Heart left ventricle (tissue), 13 donors: ENCODE measurements around the gene RNASE8.

Source experiments
- POLR2A ChIP-seq, 2 donors: fragments of 450-650 bp; IDR thresholded peaks; one replicate each; pipeline ENCODE4 v1.6.1; 2017; ENCODE audit warnings: antibody characterized with exemption in 2 of 2, mild to moderate bottlenecking in 2 of 2, moderate library complexity in 2 of 2
- TF ChIP-seq, protein P1 (sequence below), 12 donors: fragments of 200-600 bp; sonication (generic) in 4 of 12; IDR thresholded peaks; one replicate each; pipeline versions ENCODE4 v1.5.0 to v1.8.0; 2018 to 2022; ENCODE audit warnings: antibody characterized with exemption in 12 of 12, mild to moderate bottlenecking in 5 of 12
- donor health status: ischemic (EF 13 %, LVEDD 7.1; RV severe dilation, severe dysfunction).
- donor health status: DM: no; HTN: yes; CAD: no.
- donor health status: DM: no; HTN: no; CAD: no.
- donor health status: ischemic (EF 25% LVEDD 6.9; RV normal size, moderate dysfunction).
- donor health status: ischemic (EF 25% LVEDD 5.7; RV mildly dilated, moderate dysfunction).
- donor health status: ischemic (EF 35%, LVEDD 5.7; RV mildly dilated, moderate dysfunction).
- donor health status: nonischemic (EF 11% LVEDD 7.7; RV severe dilation, severe dysfunction).
- donor health status: DM: yes; HTN: yes; CAD: no.
- donor health status: PGD.
- donor health status: ischemic (EF 29% LVEDD 5.4; RV normal size, mild dysfunction).
- donor health status: nonischemic (EF 23%, LVEDD 6.1; RV moderate dilation, normal function).

DNA sequence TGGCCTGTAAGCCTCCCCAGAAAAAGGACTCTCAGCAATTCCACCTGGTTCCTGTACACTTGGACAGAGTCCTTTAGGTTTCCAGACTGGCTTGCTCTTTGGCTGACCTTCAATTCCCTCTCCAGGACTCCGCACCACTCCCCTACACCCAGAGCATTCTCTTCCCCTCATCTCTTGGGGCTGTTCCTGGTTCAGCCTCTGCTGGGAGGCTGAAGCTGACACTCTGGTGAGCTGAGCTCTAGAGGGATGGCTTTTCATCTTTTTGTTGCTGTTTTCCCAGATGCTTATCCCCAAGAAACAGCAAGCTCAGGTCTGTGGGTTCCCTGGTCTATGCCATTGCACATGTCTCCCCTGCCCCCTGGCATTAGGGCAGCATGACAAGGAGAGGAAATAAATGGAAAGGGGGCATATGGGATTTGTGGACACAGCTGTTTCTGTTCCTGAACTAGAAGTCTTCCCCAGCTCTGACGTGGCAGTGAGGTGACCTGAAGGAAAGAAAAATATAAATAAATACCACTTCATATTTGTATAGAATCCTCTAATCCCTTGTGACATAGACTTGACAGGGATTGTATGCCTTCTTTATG lies 14.1 kb upstream of the RNASE8 start:
- TF ChIP-seq, protein P1, sequence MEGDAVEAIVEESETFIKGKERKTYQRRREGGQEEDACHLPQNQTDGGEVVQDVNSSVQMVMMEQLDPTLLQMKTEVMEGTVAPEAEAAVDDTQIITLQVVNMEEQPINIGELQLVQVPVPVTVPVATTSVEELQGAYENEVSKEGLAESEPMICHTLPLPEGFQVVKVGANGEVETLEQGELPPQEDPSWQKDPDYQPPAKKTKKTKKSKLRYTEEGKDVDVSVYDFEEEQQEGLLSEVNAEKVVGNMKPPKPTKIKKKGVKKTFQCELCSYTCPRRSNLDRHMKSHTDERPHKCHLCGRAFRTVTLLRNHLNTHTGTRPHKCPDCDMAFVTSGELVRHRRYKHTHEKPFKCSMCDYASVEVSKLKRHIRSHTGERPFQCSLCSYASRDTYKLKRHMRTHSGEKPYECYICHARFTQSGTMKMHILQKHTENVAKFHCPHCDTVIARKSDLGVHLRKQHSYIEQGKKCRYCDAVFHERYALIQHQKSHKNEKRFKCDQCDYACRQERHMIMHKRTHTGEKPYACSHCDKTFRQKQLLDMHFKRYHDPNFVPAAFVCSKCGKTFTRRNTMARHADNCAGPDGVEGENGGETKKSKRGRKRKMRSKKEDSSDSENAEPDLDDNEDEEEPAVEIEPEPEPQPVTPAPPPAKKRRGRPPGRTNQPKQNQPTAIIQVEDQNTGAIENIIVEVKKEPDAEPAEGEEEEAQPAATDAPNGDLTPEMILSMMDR (IDR thresholded peaks at IDR 0.05), result no peak
- no peak for TF ChIP-seq POLR2A (IDR thresholded peaks at IDR 0.05)
